ENCODE measurements around the gene PDE1C. TPM values are rescaled to one million over a fixed set of nuclear protein-coding genes. Genes with fewer than 3 reads are reported as not detected.
"Not testable (repeated sequence)": the region's sequence is repeated elsewhere in the genome, so short reads cannot be mapped to it uniquely, and the experiment has no call there.

The PDE1C gene
- total RNA-seq, result 2.3 and 6.1 TPM in 2 replicates

- no peak for DNase-seq (ENCODE audit: low read depth)
Measured at GRCh38 chr7:32070406-32071360, at the start of gene PDE1C. PDE1C (minus strand) TSS chr7:32070407.

GRCh38 chr7:32119790-32120196, 49.6 kb upstream of the PDE1C start:
- DNase-seq (ENCODE audit: low read depth), result no peak

GRCh38 chr7:32117837-32118236, 47.6 kb upstream of the PDE1C start:
- no peak for DNase-seq (ENCODE audit: low read depth)

- no peak for DNase-seq (ENCODE audit: low read depth)
Measured at GRCh38 chr7:32116436-32116835, 46.2 kb upstream of the PDE1C start.

GRCh38 chr7:32115831-32116230, 45.6 kb upstream of the PDE1C start:
- peak; percentile 63 for DNase-seq (ENCODE audit: low read depth)

GRCh38 chr7:32108651-32109050, 38.4 kb upstream of the PDE1C start:
- no peak for DNase-seq (ENCODE audit: low read depth)

GRCh38 chr7:32104766-32105165, 34.6 kb upstream of the PDE1C start:
- DNase-seq (ENCODE audit: low read depth), result no peak

- no peak for DNase-seq (ENCODE audit: low read depth)
Measured at GRCh38 chr7:32103361-32103760, 33.2 kb upstream of the PDE1C start.

- DNase-seq (ENCODE audit: low read depth), result no peak
Measured at GRCh38 chr7:32102432-32102873, 32.2 kb upstream of the PDE1C start.

- DNase-seq (ENCODE audit: low read depth), result no peak
Measured at GRCh38 chr7:32100407-32100907, 30.2 kb upstream of the PDE1C start.

GRCh38 chr7:32094516-32094915, 24.3 kb upstream of the PDE1C start:
- no peak for DNase-seq (ENCODE audit: low read depth)

- peak; percentile 77 for DNase-seq (ENCODE audit: low read depth)
Measured at GRCh38 chr7:32093415-32094408, 23.5 kb upstream of the PDE1C start.

GRCh38 chr7:32092346-32092745, 22.1 kb upstream of the PDE1C start:
- no peak for DNase-seq (ENCODE audit: low read depth)

- DNase-seq (ENCODE audit: low read depth), result no peak
Measured at GRCh38 chr7:32091608-32092210, 21.5 kb upstream of the PDE1C start.

- no peak for DNase-seq (ENCODE audit: low read depth)
Measured at GRCh38 chr7:32089678-32090077, 19.5 kb upstream of the PDE1C start.

GRCh38 chr7:32089256-32089655, 19.0 kb upstream of the PDE1C start:
- no peak for DNase-seq (ENCODE audit: low read depth)

- DNase-seq (ENCODE audit: low read depth), result peak; percentile 47
Measured at GRCh38 chr7:32088451-32088881, 18.3 kb upstream of the PDE1C start.

GRCh38 chr7:32079510-32079909, 9.3 kb upstream of the PDE1C start:
- DNase-seq (ENCODE audit: low read depth), result no peak

- no peak for DNase-seq (ENCODE audit: low read depth)
Measured at GRCh38 chr7:32078824-32079223, 8.6 kb upstream of the PDE1C start.

- no peak for DNase-seq (ENCODE audit: low read depth)
Measured at GRCh38 chr7:32077806-32078205, 7.6 kb upstream of the PDE1C start.

- not testable (repeated sequence) for DNase-seq (ENCODE audit: low read depth)
Measured at GRCh38 chr7:32076802-32077201, 6.6 kb upstream of the PDE1C start.

- DNase-seq (ENCODE audit: low read depth), result no peak
Measured at GRCh38 chr7:32075612-32076011, 5.4 kb upstream of the PDE1C start.

All from renal cortical epithelial cell (primary cell).